Measurements from ENCODE around the gene MRGPRX1. TPM values are rescaled to one million over a fixed set of nuclear protein-coding genes. Genes with fewer than 3 reads are reported as not detected.

The MRGPRX1 gene
- not detected for polyA plus RNA-seq

GRCh38 chr11:18939314-18939713 lies at the start of gene MRGPRX1:
Gene MRGPRX1 (minus strand): TSS chr11:18939414. CDS start chr11:18934784, 4,630 bp downstream.
- Histone ChIP-seq H3K4me3 (ENCODE audit: low read depth in 1 of 2, low read length in 2 of 2) (no peak within 1 kb of the TSS), H3K4me1 (ENCODE audit: control insufficient read depth in 2 of 2, insufficient read depth in 2 of 2, low read length in 1 of 2) (no peaks in the 10 kb centered on the region), H3K36me3 (ENCODE audit: control insufficient read depth in 2 of 2, insufficient read depth in 2 of 2, low read length in 1 of 2) (no peaks in the 10 kb centered on the region), H3K9me3 (ENCODE audit: control insufficient read depth in 2 of 2, insufficient read depth in 1 of 2, low read depth in 1 of 2, low read length in 1 of 2) (no peaks in the 10 kb centered on the region), H3K27me3 (ENCODE audit: control insufficient read depth in 1 of 2, insufficient read depth in 2 of 2, low read length in 2 of 2) (no peaks in the 10 kb centered on the region), H3K27ac (ENCODE audit: low read depth in 2 of 2, low read length in 1 of 2) (no peak within 1 kb of the TSS)
- WGBS, 2 donors = 79 to 81% methylated on average over 2 of the region's 2 CpGs

- peaks cover 0 to 4% of the 10 kb centered on the region in 2 donors for H3K4me1 ChIP-seq (ENCODE audit: control insufficient read depth in 2 of 2, insufficient read depth in 2 of 2, low read length in 1 of 2)
- H3K27ac ChIP-seq (ENCODE audit: low read depth in 2 of 2, low read length in 1 of 2) = no peak overlapping the region
- no peaks in the 10 kb centered on the region for H3K36me3 ChIP-seq (ENCODE audit: control insufficient read depth in 2 of 2, insufficient read depth in 2 of 2, low read length in 1 of 2)
- H3K27me3 ChIP-seq (ENCODE audit: control insufficient read depth in 1 of 2, insufficient read depth in 2 of 2, low read length in 2 of 2) = no peaks in the 10 kb centered on the region
- no peak overlapping the region for H3K4me3 ChIP-seq (ENCODE audit: low read depth in 1 of 2, low read length in 2 of 2)
- no peaks in the 10 kb centered on the region for H3K9me3 ChIP-seq (ENCODE audit: control insufficient read depth in 2 of 2, insufficient read depth in 1 of 2, low read depth in 1 of 2, low read length in 1 of 2)
- WGBS, 2 donors = 61 to 67% methylated on average over 9 of the region's 9 CpGs
These were observed 48.4 kb upstream of the MRGPRX1 start for GRCh38 chr11:18987454-18988231.

GRCh38 chr11:18986744-18987143 lies 47.5 kb upstream of the MRGPRX1 start:
- H3K9me3 ChIP-seq (ENCODE audit: control insufficient read depth in 2 of 2, insufficient read depth in 1 of 2, low read depth in 1 of 2, low read length in 1 of 2) = no peaks in the 10 kb centered on the region
- H3K4me3 ChIP-seq (ENCODE audit: low read depth in 1 of 2, low read length in 2 of 2) = no peak overlapping the region
- 24 to 27% methylated on average over 3 of the region's 3 CpGs for WGBS, 2 donors
- no peaks in the 10 kb centered on the region for H3K36me3 ChIP-seq (ENCODE audit: control insufficient read depth in 2 of 2, insufficient read depth in 2 of 2, low read length in 1 of 2)
- peak overlapping the region in 1 of 2 donors; percentile 90 for H3K27ac ChIP-seq (ENCODE audit: low read depth in 2 of 2, low read length in 1 of 2)
- no peaks in the 10 kb centered on the region for H3K27me3 ChIP-seq (ENCODE audit: control insufficient read depth in 1 of 2, insufficient read depth in 2 of 2, low read length in 2 of 2)
- H3K4me1 ChIP-seq (ENCODE audit: control insufficient read depth in 2 of 2, insufficient read depth in 2 of 2, low read length in 1 of 2) = peaks cover 0 to 4% of the 10 kb centered on the region in 2 donors

- Histone ChIP-seq H3K9me3 (ENCODE audit: control insufficient read depth in 2 of 2, insufficient read depth in 1 of 2, low read depth in 1 of 2, low read length in 1 of 2) (no peaks in the 10 kb centered on the region), H3K4me1 (ENCODE audit: control insufficient read depth in 2 of 2, insufficient read depth in 2 of 2, low read length in 1 of 2) (peaks cover 0 to 2% of the 10 kb centered on the region in 2 donors), H3K36me3 (ENCODE audit: control insufficient read depth in 2 of 2, insufficient read depth in 2 of 2, low read length in 1 of 2) (no peaks in the 10 kb centered on the region), H3K27me3 (ENCODE audit: control insufficient read depth in 1 of 2, insufficient read depth in 2 of 2, low read length in 2 of 2) (no peaks in the 10 kb centered on the region), H3K4me3 (ENCODE audit: low read depth in 1 of 2, low read length in 2 of 2) (no peak overlapping the region), H3K27ac (ENCODE audit: low read depth in 2 of 2, low read length in 1 of 2) (no peak overlapping the region)
- WGBS, 2 donors = 67 to 75% methylated on average over 4 of the region's 4 CpGs
These were observed 42.7 kb upstream of the MRGPRX1 start for GRCh38 chr11:18981897-18982296.

GRCh38 chr11:18974192-18974591 lies 35.0 kb upstream of the MRGPRX1 start:
- 79 to 90% methylated on average over 1 of the region's 1 CpG for WGBS, 2 donors
- Histone ChIP-seq H3K4me3 (ENCODE audit: low read depth in 1 of 2, low read length in 2 of 2) (no peak overlapping the region), H3K9me3 (ENCODE audit: control insufficient read depth in 2 of 2, insufficient read depth in 1 of 2, low read depth in 1 of 2, low read length in 1 of 2) (no peaks in the 10 kb centered on the region)

GRCh38 chr11:18972336-18972735 lies 33.1 kb upstream of the MRGPRX1 start:
- H3K9me3 ChIP-seq (ENCODE audit: control insufficient read depth in 2 of 2, insufficient read depth in 1 of 2, low read depth in 1 of 2, low read length in 1 of 2) = no peaks in the 10 kb centered on the region
- no peaks in the 10 kb centered on the region for H3K27me3 ChIP-seq (ENCODE audit: control insufficient read depth in 1 of 2, insufficient read depth in 2 of 2, low read length in 2 of 2)
- no peaks in the 10 kb centered on the region for H3K36me3 ChIP-seq (ENCODE audit: control insufficient read depth in 2 of 2, insufficient read depth in 2 of 2, low read length in 1 of 2)
- WGBS, 2 donors = 84% methylated on average over 16 of the region's 16 CpGs
- H3K4me3 ChIP-seq (ENCODE audit: low read depth in 1 of 2, low read length in 2 of 2) = no peak overlapping the region
- H3K27ac ChIP-seq (ENCODE audit: low read depth in 2 of 2, low read length in 1 of 2) = no peak overlapping the region
- no peaks in the 10 kb centered on the region for H3K4me1 ChIP-seq (ENCODE audit: control insufficient read depth in 2 of 2, insufficient read depth in 2 of 2, low read length in 1 of 2)

More at GRCh38 chr11:18974192-18974591, 35.0 kb upstream of the MRGPRX1 start:
- Histone ChIP-seq H3K27me3 (ENCODE audit: control insufficient read depth in 1 of 2, insufficient read depth in 2 of 2, low read length in 2 of 2) (no peaks in the 10 kb centered on the region), H3K27ac (ENCODE audit: low read depth in 2 of 2, low read length in 1 of 2) (no peak overlapping the region), H3K4me1 (ENCODE audit: control insufficient read depth in 2 of 2, insufficient read depth in 2 of 2, low read length in 1 of 2) (no peaks in the 10 kb centered on the region), H3K36me3 (ENCODE audit: control insufficient read depth in 2 of 2, insufficient read depth in 2 of 2, low read length in 1 of 2) (no peaks in the 10 kb centered on the region)

- H3K36me3 ChIP-seq (ENCODE audit: control insufficient read depth in 2 of 2, insufficient read depth in 2 of 2, low read length in 1 of 2) = no peaks in the 10 kb centered on the region
- no peaks in the 10 kb centered on the region for H3K27me3 ChIP-seq (ENCODE audit: control insufficient read depth in 1 of 2, insufficient read depth in 2 of 2, low read length in 2 of 2)
- 55 to 70% methylated on average over 3 of the region's 3 CpGs for WGBS, 2 donors
- no peaks in the 10 kb centered on the region for H3K9me3 ChIP-seq (ENCODE audit: control insufficient read depth in 2 of 2, insufficient read depth in 1 of 2, low read depth in 1 of 2, low read length in 1 of 2)
- H3K27ac ChIP-seq (ENCODE audit: low read depth in 2 of 2, low read length in 1 of 2) = no peak overlapping the region
- no peaks in the 10 kb centered on the region for H3K4me1 ChIP-seq (ENCODE audit: control insufficient read depth in 2 of 2, insufficient read depth in 2 of 2, low read length in 1 of 2)
- H3K4me3 ChIP-seq (ENCODE audit: low read depth in 1 of 2, low read length in 2 of 2) = no peak overlapping the region
These were observed 30.5 kb upstream of the MRGPRX1 start for GRCh38 chr11:18969720-18970119.

GRCh38 chr11:18958221-18958910 lies 19.2 kb upstream of the MRGPRX1 start:
- Histone ChIP-seq H3K27me3 (ENCODE audit: control insufficient read depth in 1 of 2, insufficient read depth in 2 of 2, low read length in 2 of 2) (no peaks in the 10 kb centered on the region), H3K9me3 (ENCODE audit: control insufficient read depth in 2 of 2, insufficient read depth in 1 of 2, low read depth in 1 of 2, low read length in 1 of 2) (no peaks in the 10 kb centered on the region), H3K4me3 (ENCODE audit: low read depth in 1 of 2, low read length in 2 of 2) (no peak overlapping the region), H3K4me1 (ENCODE audit: control insufficient read depth in 2 of 2, insufficient read depth in 2 of 2, low read length in 1 of 2) (no peaks in the 10 kb centered on the region), H3K27ac (ENCODE audit: low read depth in 2 of 2, low read length in 1 of 2) (no peak overlapping the region), H3K36me3 (ENCODE audit: control insufficient read depth in 2 of 2, insufficient read depth in 2 of 2, low read length in 1 of 2) (no peaks in the 10 kb centered on the region)
- WGBS, 2 donors = 35 to 67% methylated on average over 1 of the region's 1 CpG

GRCh38 chr11:18956630-18957029 lies 17.4 kb upstream of the MRGPRX1 start:
- Histone ChIP-seq H3K4me1 (ENCODE audit: control insufficient read depth in 2 of 2, insufficient read depth in 2 of 2, low read length in 1 of 2) (no peaks in the 10 kb centered on the region), H3K27me3 (ENCODE audit: control insufficient read depth in 1 of 2, insufficient read depth in 2 of 2, low read length in 2 of 2) (no peaks in the 10 kb centered on the region), H3K4me3 (ENCODE audit: low read depth in 1 of 2, low read length in 2 of 2) (no peak overlapping the region), H3K9me3 (ENCODE audit: control insufficient read depth in 2 of 2, insufficient read depth in 1 of 2, low read depth in 1 of 2, low read length in 1 of 2) (no peaks in the 10 kb centered on the region), H3K36me3 (ENCODE audit: control insufficient read depth in 2 of 2, insufficient read depth in 2 of 2, low read length in 1 of 2) (no peaks in the 10 kb centered on the region), H3K27ac (ENCODE audit: low read depth in 2 of 2, low read length in 1 of 2) (no peak overlapping the region)
- 89 to 92% methylated on average over 16 of the region's 16 CpGs for WGBS, 2 donors

Measured in esophagus (tissue), 2 donors.